AG09309 (cell line): Measurements from ENCODE around the gene MARVELD1.

Experiments
- DNase-seq: peaks from one replicate; pipeline ENCODE4 v3.0.0-alpha.2; 2010; ENCODE audit warnings: low read depth
- H3K4me3 ChIP-seq: 2 replicates; pipeline ENCODE4 v1.5.1; 2011; ENCODE audit warnings: mild to moderate bottlenecking, low read depth, low read length, moderate library complexity; ENCODE audit not compliant: control insufficient read depth
- TF ChIP-seq, protein P1 (sequence below): IDR thresholded peaks from 2 replicates; pipeline ENCODE4 v1.5.1; 2011; ENCODE audit warnings: mild to moderate bottlenecking, low read depth, low read length, inconsistent platforms; ENCODE audit not compliant: insufficient read depth, control insufficient read depth; ENCODE audit errors: missing control alignments

Gene MARVELD1

DNA sequence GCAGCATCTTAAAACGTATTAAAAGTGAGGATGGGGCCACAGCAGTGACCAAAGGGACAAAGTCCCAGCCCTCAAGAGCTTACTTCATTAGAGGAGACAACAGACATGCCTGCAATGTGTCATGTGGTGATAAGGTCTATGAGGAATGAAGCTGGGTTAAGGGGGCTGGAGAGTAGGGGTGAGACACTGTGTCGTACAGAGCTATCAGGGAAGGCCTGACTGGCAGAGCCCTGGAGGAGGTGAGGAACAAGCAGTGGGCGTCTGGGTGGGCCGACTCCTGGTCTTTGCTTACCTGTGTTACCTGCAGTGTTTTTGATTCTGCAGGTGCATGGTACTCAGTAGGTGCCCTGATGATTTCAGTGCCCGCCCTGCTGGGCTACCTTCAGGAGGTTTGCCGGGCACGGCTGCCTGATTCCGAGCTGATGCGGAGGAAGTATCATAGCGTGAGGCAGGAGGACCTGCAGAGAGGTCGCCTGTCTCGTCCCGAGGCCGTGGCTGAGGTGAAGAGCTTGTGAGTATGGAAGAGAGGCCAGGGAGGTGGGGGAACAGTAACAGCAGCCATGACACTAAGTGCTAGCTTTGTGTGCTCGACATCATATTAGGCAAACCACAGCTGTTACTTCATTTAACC is 31.0 kb downstream of the MARVELD1 start:
- no peak for DNase-seq
- TF ChIP-seq, protein P1, sequence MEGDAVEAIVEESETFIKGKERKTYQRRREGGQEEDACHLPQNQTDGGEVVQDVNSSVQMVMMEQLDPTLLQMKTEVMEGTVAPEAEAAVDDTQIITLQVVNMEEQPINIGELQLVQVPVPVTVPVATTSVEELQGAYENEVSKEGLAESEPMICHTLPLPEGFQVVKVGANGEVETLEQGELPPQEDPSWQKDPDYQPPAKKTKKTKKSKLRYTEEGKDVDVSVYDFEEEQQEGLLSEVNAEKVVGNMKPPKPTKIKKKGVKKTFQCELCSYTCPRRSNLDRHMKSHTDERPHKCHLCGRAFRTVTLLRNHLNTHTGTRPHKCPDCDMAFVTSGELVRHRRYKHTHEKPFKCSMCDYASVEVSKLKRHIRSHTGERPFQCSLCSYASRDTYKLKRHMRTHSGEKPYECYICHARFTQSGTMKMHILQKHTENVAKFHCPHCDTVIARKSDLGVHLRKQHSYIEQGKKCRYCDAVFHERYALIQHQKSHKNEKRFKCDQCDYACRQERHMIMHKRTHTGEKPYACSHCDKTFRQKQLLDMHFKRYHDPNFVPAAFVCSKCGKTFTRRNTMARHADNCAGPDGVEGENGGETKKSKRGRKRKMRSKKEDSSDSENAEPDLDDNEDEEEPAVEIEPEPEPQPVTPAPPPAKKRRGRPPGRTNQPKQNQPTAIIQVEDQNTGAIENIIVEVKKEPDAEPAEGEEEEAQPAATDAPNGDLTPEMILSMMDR, result no peak
- H3K4me3 ChIP-seq, result no peak overlapping the region

DNA sequence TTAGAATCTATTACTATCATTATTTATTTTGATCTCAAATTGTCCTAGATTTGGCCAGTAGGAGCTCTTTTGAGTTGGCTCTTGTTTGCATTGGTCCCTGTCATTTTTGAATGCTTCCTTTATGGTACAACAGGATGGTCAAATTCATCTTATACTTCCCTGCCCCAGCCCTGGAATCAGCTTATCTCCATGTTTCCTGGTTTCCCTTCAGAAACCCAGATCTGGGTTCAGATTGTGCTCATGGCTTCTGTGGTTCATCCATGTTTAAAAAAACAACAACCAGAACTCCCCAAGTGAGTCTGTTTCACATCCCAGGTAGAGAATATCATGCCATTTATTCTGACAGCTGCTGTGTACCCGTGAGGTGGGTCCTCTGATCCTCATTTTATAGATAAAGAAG is 34.0 kb downstream of the MARVELD1 start:
- H3K4me3 ChIP-seq, result no peak overlapping the region
- no peak for DNase-seq
- TF ChIP-seq, protein P1, result no peak

DNA sequence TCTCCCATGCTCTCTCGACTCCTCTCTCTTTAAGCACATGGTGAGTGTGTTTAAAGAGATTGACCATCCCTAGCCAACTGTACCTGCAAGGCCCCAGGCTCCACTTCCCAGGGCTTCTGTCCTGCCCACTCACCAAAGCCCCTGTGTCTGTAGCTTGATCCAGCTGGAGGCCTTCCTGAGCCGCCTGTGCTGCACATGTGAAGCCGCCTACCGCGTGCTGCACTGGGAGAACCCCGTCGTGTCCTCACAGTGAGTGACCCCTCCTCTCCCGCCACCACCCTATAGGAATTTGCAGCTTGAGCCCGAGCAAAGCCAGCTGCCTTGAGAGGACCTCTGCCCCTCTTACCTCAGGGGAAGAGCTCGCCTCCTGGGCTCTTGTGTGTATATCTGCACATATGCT is 34.6 kb downstream of the MARVELD1 start:
- H3K4me3 ChIP-seq, result no peak overlapping the region
- no peak for DNase-seq
- TF ChIP-seq, protein P1, result no peak

DNA sequence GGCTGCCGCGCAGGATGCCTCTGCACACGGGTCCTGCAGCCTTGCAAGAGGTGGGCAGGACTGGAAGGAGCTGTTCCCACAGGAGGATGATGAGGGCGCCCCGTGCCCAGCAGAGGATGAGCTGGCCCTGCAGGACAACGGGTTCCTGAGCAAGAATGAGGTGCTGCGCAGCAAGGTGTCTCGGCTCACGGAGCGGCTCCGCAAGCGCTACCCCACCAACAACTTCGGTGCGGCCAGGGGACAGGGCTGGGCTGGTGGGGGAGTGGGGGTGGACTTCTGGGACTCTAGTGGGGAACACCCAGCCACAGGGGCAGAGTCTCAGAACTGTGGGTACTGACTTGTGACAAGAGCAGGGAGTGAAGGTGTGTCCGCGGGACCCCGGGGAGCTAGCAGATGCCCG is 39.4 kb downstream of the MARVELD1 start:
- TF ChIP-seq, protein P1, result no peak
- no peak for DNase-seq
- H3K4me3 ChIP-seq, result no peak overlapping the region

DNA sequence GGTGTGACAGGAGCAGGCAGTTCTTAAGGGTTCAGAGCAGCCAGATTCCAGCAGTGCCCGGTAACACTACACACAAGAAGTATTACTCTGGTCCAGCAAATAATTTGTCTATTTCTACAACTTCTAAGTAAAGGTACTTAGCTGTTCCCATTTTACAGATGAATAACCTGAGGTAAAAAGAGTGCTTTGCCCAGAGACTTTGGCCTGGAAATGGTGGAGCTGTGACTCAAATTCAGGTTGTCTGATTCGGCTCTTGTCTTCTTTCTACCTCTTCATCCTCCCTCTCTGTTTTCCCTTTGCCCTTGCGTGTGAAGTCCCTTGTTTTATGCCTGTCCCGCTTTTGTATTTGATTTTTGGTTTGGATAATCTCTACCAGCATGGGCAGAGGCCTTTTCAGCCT is 41.2 kb downstream of the MARVELD1 start:
- TF ChIP-seq, protein P1, result no peak
- no peak for DNase-seq
- no peak overlapping the region for H3K4me3 ChIP-seq

DNA sequence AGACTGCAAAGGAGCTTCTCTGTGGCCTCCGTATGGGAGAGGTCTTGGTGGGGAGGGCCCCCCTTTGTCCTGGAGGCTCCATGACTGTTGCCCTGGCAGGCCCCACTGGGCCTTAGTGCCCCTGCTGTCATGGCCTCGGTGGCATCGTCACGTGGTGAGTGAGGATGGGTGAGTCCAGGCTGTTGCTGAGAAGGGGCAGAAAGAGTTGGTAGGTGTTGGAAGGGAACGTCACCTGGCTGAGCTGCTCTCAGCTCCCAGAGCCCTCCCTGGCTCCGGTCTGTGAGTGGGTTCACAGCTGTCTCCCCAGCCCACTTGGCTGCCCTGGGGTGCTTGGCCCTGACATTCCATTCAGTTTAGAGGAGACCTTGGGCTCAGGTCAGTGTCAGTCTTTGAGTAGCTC is 42.2 kb downstream of the MARVELD1 start:
- H3K4me3 ChIP-seq, result no peak overlapping the region
- no peak for DNase-seq
- TF ChIP-seq, protein P1, result no peak

DNA sequence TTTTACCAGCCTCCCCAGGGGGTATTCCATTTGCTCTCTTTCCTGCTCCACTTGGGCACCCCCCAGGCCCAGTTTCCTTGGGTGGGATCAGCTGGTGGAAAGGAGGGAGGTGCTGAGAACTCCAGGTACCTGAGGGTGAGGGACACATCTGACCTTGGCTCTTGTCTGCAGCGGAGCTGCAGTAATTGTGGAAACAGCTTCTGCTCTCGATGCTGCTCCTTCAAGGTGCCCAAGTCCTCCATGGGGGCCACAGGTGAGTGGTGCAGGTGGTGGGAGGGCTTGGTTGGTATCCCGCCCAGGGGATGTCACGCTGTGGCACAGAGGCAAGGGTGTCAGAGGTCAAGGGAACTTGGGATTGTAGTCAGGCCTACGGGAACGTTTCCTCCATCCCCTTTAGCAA is 43.9 kb downstream of the MARVELD1 start:
- TF ChIP-seq, protein P1, result no peak
- DNase-seq, result no peak
- no peak overlapping the region for H3K4me3 ChIP-seq
